WI38 (cell line): Measurements from ENCODE around the gene THBS3.

Experiments used
- H3K4me3 ChIP-seq: 2 replicates; pipeline ENCODE4 v1.5.1; 2011; ENCODE audit warnings: low read depth, mild to moderate bottlenecking, control low read depth, low read length
- TF ChIP-seq, protein P1 (sequence below): IDR thresholded peaks from 2 replicates; pipeline ENCODE4 v1.5.1; 2012; ENCODE audit warnings: low read depth, mild to moderate bottlenecking, control low read depth, low read length

Gene THBS3

GRCh38 chr1:155197901-155198546, 9.7 kb downstream of the THBS3 start:
- H3K4me3 ChIP-seq = no peak overlapping the region
- TF ChIP-seq, protein P1, sequence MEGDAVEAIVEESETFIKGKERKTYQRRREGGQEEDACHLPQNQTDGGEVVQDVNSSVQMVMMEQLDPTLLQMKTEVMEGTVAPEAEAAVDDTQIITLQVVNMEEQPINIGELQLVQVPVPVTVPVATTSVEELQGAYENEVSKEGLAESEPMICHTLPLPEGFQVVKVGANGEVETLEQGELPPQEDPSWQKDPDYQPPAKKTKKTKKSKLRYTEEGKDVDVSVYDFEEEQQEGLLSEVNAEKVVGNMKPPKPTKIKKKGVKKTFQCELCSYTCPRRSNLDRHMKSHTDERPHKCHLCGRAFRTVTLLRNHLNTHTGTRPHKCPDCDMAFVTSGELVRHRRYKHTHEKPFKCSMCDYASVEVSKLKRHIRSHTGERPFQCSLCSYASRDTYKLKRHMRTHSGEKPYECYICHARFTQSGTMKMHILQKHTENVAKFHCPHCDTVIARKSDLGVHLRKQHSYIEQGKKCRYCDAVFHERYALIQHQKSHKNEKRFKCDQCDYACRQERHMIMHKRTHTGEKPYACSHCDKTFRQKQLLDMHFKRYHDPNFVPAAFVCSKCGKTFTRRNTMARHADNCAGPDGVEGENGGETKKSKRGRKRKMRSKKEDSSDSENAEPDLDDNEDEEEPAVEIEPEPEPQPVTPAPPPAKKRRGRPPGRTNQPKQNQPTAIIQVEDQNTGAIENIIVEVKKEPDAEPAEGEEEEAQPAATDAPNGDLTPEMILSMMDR = no peak

GRCh38 chr1:155196893-155197638, 10.6 kb downstream of the THBS3 start:
- TF ChIP-seq, protein P1 = no peak
- H3K4me3 ChIP-seq = no peak overlapping the region

DNA sequence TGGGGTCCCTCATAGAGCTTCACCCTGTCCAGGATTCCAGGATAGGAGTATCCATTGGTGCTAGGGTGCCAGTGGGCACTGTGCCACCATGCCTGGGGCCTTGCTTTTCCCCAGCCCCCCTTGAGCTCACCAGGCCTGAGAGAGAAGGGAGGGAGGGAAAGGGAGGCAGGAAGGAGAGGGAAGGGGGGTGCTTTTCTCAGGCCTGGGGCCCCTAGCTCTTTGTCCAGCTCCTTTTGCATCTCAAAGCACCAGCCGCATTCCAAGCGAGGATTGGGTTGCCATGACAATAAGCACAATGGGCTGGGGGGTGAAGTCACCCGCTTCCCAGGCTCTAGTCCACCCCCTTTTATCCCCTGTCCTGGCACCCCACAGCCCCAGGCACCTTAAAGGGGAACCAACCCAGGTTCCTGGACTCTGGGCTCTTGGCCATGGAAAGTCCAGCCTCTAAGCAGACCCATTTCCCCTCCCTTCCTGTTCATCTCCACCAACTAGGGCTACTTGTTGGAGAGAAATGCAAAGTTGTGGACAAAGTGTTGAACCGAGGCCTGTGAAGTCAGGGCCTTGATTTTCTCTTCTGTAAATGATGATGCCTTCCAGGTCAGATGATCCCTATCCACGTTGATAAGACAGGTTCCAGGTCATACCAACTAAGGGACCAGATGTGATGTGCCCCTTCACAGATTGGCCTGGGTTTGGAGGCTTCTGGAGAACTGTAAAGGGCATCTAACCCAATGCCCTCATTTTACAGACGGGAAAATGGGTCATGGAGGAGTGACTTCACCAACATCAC, 11.4 kb downstream of the THBS3 start:
- peak overlapping the region; percentile 58 for H3K4me3 ChIP-seq
- TF ChIP-seq, protein P1 = no peak

DNA sequence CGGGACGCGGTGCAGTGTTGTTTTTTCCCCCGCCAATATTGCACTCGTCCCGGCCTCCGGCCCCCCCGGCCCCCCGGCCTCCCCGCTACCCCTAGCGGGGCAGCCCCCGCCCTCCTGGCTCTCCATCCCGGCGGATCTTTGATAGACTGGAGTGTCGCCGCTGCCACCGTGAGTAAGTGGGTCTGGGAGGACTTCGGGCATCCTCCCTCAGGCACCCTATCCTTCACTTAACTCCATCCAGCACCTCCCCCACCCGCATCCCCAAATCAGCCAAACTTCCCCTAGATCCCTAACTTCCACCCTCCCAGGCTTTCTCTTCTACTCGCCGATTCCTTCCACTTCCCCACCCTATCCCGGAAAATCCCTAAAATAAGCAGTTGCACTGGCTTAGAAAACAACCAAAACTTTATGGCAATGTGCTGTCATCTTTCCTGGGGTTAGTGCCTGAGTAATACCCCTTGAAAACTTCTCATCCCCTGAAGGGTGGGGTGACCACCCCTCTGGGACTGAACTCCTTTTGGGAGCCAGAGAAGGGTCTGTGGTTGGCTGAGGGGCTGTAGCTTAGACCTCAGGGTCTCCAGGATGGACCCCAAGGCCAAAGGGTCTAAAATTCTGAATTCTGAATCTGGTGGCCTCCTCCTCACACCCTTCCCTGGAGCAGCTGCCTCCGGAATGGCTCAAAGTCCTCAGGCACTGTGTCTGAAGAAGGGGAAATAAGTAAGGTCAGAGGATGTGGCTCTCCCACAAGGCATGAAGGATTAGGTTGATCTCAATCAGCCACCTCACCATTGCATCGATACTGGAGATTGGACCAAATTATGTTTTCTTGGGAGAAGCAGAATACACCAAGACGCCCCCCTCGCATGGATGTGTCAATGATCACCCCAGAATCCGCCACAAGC, 12.2 kb downstream of the THBS3 start:
- TF ChIP-seq, protein P1 = no peak
- H3K4me3 ChIP-seq = peak overlapping the region; percentile 58

DNA sequence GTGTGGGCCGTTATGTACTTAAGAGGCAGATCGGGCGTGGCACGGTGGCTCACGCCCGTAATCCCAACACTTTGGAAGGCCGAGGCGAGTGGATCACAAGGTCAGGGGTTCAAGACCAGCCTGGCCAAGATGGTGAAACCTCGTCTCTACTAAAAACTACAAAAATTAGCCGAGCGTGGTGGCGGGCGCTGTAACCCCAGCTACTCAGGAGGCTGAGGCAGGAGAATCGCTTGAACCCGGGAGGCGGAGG, 13.8 kb downstream of the THBS3 start:
- peak overlapping the region; percentile 58 for H3K4me3 ChIP-seq

DNA sequence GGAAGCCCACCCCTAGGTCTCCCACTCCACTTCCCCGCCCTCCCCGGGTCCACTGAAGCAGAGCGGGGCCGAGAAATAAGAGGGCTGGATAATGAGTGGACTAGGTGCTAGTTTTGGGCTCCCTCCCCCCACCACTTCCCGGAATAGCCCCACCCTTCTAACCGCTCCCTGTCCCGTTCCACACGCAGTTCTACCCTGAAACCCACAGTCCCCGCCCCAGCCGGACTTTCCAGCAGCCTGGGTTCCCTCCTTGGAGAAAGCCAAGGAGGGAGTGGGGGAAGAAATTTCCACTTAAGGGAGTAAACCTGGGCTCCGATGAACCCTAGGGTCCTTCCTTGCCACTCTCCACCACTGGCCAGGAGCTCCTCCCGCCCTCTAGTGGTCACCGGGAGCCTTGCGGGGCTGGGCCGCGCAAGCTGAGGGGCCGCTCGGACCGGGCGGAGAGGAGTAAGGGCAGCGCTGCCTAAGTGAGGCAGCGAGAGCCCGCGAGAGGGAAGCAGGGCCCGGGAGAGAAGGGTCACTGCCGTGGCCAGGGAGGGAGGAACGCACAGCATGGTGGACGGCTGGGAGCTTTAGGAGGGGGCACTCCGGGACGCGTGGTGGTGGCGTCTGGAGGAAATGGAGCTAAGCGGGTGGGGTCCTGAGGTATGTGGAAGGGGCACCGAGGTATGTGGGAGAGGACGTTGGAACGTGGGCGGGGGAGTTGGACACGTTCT, 14.3 kb downstream of the THBS3 start:
- H3K4me3 ChIP-seq = peak overlapping the region; percentile 58
- TF ChIP-seq, protein P1 = peak; percentile 97
